ENCODE results near the gene SRGAP2B. TPM values are rescaled to one million over a fixed set of nuclear protein-coding genes. Genes with fewer than 3 reads are reported as not detected.
"Not testable (repeated sequence)": the region's sequence is repeated elsewhere in the genome, so short reads cannot be mapped to it uniquely, and the experiment has no call there.

The SRGAP2B gene
- total RNA-seq, 2 donors from 2014 or later, result 61.2 to 82.0 TPM

GRCh38 chr1:144900841-144901240 is 194.3 kb downstream of the SRGAP2B start:
- H3K9ac ChIP-seq (ENCODE audit: extremely low read depth, low read length, poor library complexity, severe bottlenecking); H3K36me3 Mint-ChIP-seq (ENCODE audit: low read depth); H3K27ac Mint-ChIP-seq; H3K27me3 Mint-ChIP-seq (ENCODE audit: insufficient read depth); H3K27me3 ChIP-seq (ENCODE audit: control insufficient read depth, insufficient read depth, low read length, poor library complexity, severe bottlenecking); H3K4me1 Mint-ChIP-seq; H3K4me3 Mint-ChIP-seq; H3K4me3 ChIP-seq (ENCODE audit: low read length); DNase-seq; H3K9me3 ChIP-seq (ENCODE audit: control insufficient read depth, low read length); H3K36me3 ChIP-seq (ENCODE audit: control insufficient read depth, insufficient read depth, low read length); H3K4me1 ChIP-seq (ENCODE audit: control insufficient read depth, insufficient read depth, low read length); H3K9me3 Mint-ChIP-seq; H3K27ac ChIP-seq (ENCODE audit: low read depth, low read length): not testable (repeated sequence)
- no CpG with 5 or more reads among the region's 6 CpGs for WGBS, 2 experiments (ENCODE audit: insufficient coverage in 1 of 2, insufficient read length in 1 of 2)

DNA sequence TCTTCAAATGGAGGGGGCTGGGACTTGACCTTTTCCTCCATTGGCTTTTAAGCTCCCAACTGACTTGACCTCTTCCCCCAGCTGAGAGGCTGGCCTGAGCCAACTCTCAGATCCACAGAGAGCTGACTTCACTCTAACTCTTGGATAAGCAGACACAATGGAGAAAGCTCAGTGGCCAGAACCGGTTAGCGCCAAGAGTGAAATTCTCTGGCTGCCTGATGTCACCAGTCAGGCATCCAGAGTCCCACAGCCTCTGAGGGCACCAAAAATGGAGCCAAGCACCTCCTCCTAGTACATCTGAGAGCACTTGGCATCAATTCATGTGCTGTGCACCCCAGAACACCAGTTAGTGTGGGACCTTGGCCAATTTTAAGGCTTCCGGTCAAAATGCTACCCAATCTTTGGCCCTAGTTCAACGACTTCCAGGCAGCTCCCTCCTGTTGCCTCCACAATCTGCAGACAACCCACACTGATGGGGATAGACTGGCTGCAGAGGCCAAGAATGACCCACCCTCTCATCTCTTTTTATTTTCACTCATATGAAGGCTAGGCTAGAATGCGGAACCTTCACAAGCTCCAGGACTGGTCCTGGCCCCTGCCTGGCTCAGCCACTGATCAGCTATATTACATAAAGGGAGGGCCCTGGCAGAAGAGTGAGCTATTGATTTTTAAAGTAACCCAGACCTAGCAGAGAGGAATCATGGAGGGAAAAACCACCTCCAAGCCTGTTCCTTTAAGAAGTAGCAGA is 200.5 kb downstream of the SRGAP2B start:
- DNase-seq, H3K4me1 Mint-ChIP-seq: not testable (repeated sequence)
- no CpG with 5 or more reads among the region's 5 CpGs for WGBS, 2 experiments (ENCODE audit: insufficient coverage in 1 of 2, insufficient read length in 1 of 2)

GRCh38 chr1:144893710-144894438 is 201.3 kb downstream of the SRGAP2B start:
- H3K4me3 ChIP-seq (ENCODE audit: low read length); H3K27me3 ChIP-seq (ENCODE audit: control insufficient read depth, insufficient read depth, low read length, poor library complexity, severe bottlenecking); H3K27me3 Mint-ChIP-seq (ENCODE audit: insufficient read depth); H3K27ac ChIP-seq (ENCODE audit: low read depth, low read length); H3K9me3 Mint-ChIP-seq; H3K36me3 Mint-ChIP-seq (ENCODE audit: low read depth); H3K9me3 ChIP-seq (ENCODE audit: control insufficient read depth, low read length); H3K36me3 ChIP-seq (ENCODE audit: control insufficient read depth, insufficient read depth, low read length); H3K27ac Mint-ChIP-seq; H3K4me1 Mint-ChIP-seq; H3K4me1 ChIP-seq (ENCODE audit: control insufficient read depth, insufficient read depth, low read length); H3K4me3 Mint-ChIP-seq; H3K9ac ChIP-seq (ENCODE audit: extremely low read depth, low read length, poor library complexity, severe bottlenecking); DNase-seq: not testable (repeated sequence)
- WGBS, 2 experiments (ENCODE audit: insufficient coverage in 1 of 2, insufficient read length in 1 of 2), result 95% methylated on average over 3 of the region's 9 CpGs; no CpG with 5 or more reads in 1 of the 2 experiments

More for the DNA sequence above, 200.5 kb downstream of the SRGAP2B start:
- not testable (repeated sequence) for H3K9me3 ChIP-seq (ENCODE audit: control insufficient read depth, low read length); H3K27me3 Mint-ChIP-seq (ENCODE audit: insufficient read depth); H3K27me3 ChIP-seq (ENCODE audit: control insufficient read depth, insufficient read depth, low read length, poor library complexity, severe bottlenecking); H3K36me3 Mint-ChIP-seq (ENCODE audit: low read depth); H3K9ac ChIP-seq (ENCODE audit: extremely low read depth, low read length, poor library complexity, severe bottlenecking); H3K27ac ChIP-seq (ENCODE audit: low read depth, low read length); H3K36me3 ChIP-seq (ENCODE audit: control insufficient read depth, insufficient read depth, low read length); H3K27ac Mint-ChIP-seq; H3K9me3 Mint-ChIP-seq; H3K4me3 Mint-ChIP-seq; H3K4me3 ChIP-seq (ENCODE audit: low read length); H3K4me1 ChIP-seq (ENCODE audit: control insufficient read depth, insufficient read depth, low read length)

GRCh38 chr1:144893062-144893461 is 202.1 kb downstream of the SRGAP2B start:
- not testable (repeated sequence) for H3K4me3 Mint-ChIP-seq; H3K27ac Mint-ChIP-seq; H3K36me3 Mint-ChIP-seq (ENCODE audit: low read depth); DNase-seq; H3K27me3 Mint-ChIP-seq (ENCODE audit: insufficient read depth); H3K4me3 ChIP-seq (ENCODE audit: low read length); H3K27me3 ChIP-seq (ENCODE audit: control insufficient read depth, insufficient read depth, low read length, poor library complexity, severe bottlenecking); H3K27ac ChIP-seq (ENCODE audit: low read depth, low read length); H3K9me3 Mint-ChIP-seq; H3K4me1 ChIP-seq (ENCODE audit: control insufficient read depth, insufficient read depth, low read length); H3K4me1 Mint-ChIP-seq; H3K36me3 ChIP-seq (ENCODE audit: control insufficient read depth, insufficient read depth, low read length); H3K9ac ChIP-seq (ENCODE audit: extremely low read depth, low read length, poor library complexity, severe bottlenecking); H3K9me3 ChIP-seq (ENCODE audit: control insufficient read depth, low read length)
- no CpG with 5 or more reads among the region's 7 CpGs for WGBS, 2 experiments (ENCODE audit: insufficient coverage in 1 of 2, insufficient read length in 1 of 2)

GRCh38 chr1:144889450-144890115 is 205.5 kb downstream of the SRGAP2B start:
- H3K4me1 Mint-ChIP-seq; H3K4me3 ChIP-seq (ENCODE audit: low read length); H3K27ac ChIP-seq (ENCODE audit: low read depth, low read length); H3K9me3 Mint-ChIP-seq; H3K9me3 ChIP-seq (ENCODE audit: control insufficient read depth, low read length); H3K27me3 ChIP-seq (ENCODE audit: control insufficient read depth, insufficient read depth, low read length, poor library complexity, severe bottlenecking); H3K27me3 Mint-ChIP-seq (ENCODE audit: insufficient read depth); H3K4me3 Mint-ChIP-seq; H3K4me1 ChIP-seq (ENCODE audit: control insufficient read depth, insufficient read depth, low read length); H3K36me3 ChIP-seq (ENCODE audit: control insufficient read depth, insufficient read depth, low read length); H3K36me3 Mint-ChIP-seq (ENCODE audit: low read depth); H3K27ac Mint-ChIP-seq; DNase-seq; H3K9ac ChIP-seq (ENCODE audit: extremely low read depth, low read length, poor library complexity, severe bottlenecking): not testable (repeated sequence)
- no CpG with 5 or more reads among the region's 3 CpGs for WGBS, 2 experiments (ENCODE audit: insufficient coverage in 1 of 2, insufficient read length in 1 of 2)

DNA sequence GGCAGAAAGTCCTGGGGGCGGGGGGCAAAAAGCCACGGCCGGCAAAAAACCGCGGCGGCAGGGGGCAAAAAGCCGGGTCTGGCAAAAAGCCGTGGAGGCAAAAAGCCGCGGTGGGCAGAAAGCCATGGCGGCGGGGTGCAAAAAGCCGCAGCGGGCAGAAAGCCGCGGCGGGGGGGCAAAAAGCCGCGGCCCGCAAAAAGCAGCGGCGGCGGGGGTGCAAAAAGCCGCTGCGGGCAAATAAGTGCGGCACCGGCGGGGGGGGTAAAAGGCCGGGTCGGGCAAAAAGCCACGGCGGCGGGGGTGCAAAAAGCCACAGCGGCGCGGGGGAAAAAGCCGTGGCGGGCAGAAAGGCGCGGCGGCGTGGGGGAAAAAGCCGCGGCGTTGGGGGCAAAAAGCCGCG is 212.1 kb downstream of the SRGAP2B start:
- not testable (repeated sequence) for H3K4me1 Mint-ChIP-seq; H3K27me3 ChIP-seq (ENCODE audit: control insufficient read depth, insufficient read depth, low read length, poor library complexity, severe bottlenecking); H3K36me3 ChIP-seq (ENCODE audit: control insufficient read depth, insufficient read depth, low read length); H3K27ac ChIP-seq (ENCODE audit: low read depth, low read length); H3K36me3 Mint-ChIP-seq (ENCODE audit: low read depth); H3K9me3 Mint-ChIP-seq; H3K4me3 ChIP-seq (ENCODE audit: low read length); H3K27me3 Mint-ChIP-seq (ENCODE audit: insufficient read depth); H3K27ac Mint-ChIP-seq; H3K4me1 ChIP-seq (ENCODE audit: control insufficient read depth, insufficient read depth, low read length); H3K9me3 ChIP-seq (ENCODE audit: control insufficient read depth, low read length); H3K9ac ChIP-seq (ENCODE audit: extremely low read depth, low read length, poor library complexity, severe bottlenecking)
- DNase-seq, result peak; percentile 52
- peak overlapping the region; percentile 52 for H3K4me3 Mint-ChIP-seq
- 0% methylated on average over 36 of the region's 47 CpGs; no CpG with 5 or more reads in 1 of the 2 experiments for WGBS, 2 experiments (ENCODE audit: insufficient coverage in 1 of 2, insufficient read length in 1 of 2)

Measured in endodermal cell (in vitro differentiated cells).